GM23338 (cell line): ENCODE data around the gene TJAP1. TPM values are rescaled to one million over a fixed set of nuclear protein-coding genes. Genes with fewer than 3 reads are reported as not detected.
A peak's percentile ranks its signal among the peaks of the same experiment; 100 is the strongest.

Experiments
- ATAC-seq: fragments of 200-7000 bp; cut with Tn5 transposase; 3 replicates; pipeline ENCODE4 v1.9.1; 2020
- DNase-seq: peaks from one replicate; pipeline ENCODE4 v3.0.0-alpha.2; 2015; ENCODE audit warnings: low spot score
- H2AFZ ChIP-seq: fragments of 200-600 bp; sonication (generic); 2 replicates; pipeline ENCODE4 v1.8.0; 2016; ENCODE audit warnings: antibody characterized with exemption, mild to moderate bottlenecking, moderate library complexity
- H3F3A ChIP-seq: fragments of 200-600 bp; sonication (generic); replicated peaks from 2 replicates; pipeline ENCODE4 v1.8.0; 2017; ENCODE audit warnings: antibody characterized with exemption, mixed run types, low read depth
- H3K27ac ChIP-seq: fragments of 200-600 bp; sonication (generic); 2 replicates; pipeline ENCODE4 v1.6.1; 2016; ENCODE audit warnings: low read depth
- H3K27me3 ChIP-seq: fragments of 200-600 bp; sonication (generic); 2 replicates; pipeline ENCODE4 v1.8.0; 2016; ENCODE audit warnings: mild to moderate bottlenecking, mixed run types, moderate library complexity; ENCODE audit not compliant: insufficient read depth
- H3K36me3 ChIP-seq: fragments of 200-600 bp; sonication (generic); 2 replicates; pipeline ENCODE4 v1.8.0; 2016; ENCODE audit warnings: mild to moderate bottlenecking; ENCODE audit not compliant: insufficient read depth
- H3K4me1 ChIP-seq: fragments of 200-600 bp; sonication (generic); 2 replicates; pipeline ENCODE4 v1.8.0; 2016; ENCODE audit warnings: mild to moderate bottlenecking, moderate library complexity; ENCODE audit not compliant: insufficient read depth
- H3K4me2 ChIP-seq: fragments of 200-600 bp; sonication (generic); 2 replicates; pipeline ENCODE4 v1.7.1; 2017; ENCODE audit warnings: mixed run types
- H3K4me3 ChIP-seq: fragments of 200-600 bp; sonication (generic); 2 replicates; pipeline ENCODE4 v1.6.1; 2016; ENCODE audit warnings: mixed run types
- H3K79me2 ChIP-seq: fragments of 200-600 bp; sonication (generic); replicated peaks from 2 replicates; pipeline ENCODE4 v1.8.0; 2017; ENCODE audit warnings: mild to moderate bottlenecking; ENCODE audit not compliant: insufficient read depth
- H3K9me2 ChIP-seq: fragments of 200-600 bp; sonication (generic); 2 replicates; pipeline ENCODE4 v1.8.0; 2017; ENCODE audit not compliant: insufficient read depth
- H4K20me1 ChIP-seq: fragments of 200-600 bp; sonication (generic); replicated peaks from 2 replicates; pipeline ENCODE4 v1.8.0; 2017; ENCODE audit warnings: mild to moderate bottlenecking; ENCODE audit not compliant: insufficient read depth
- H3K27ac Mint-ChIP-seq: 2 replicates; pipeline ENCODE4 v1.8.0; 2020; ENCODE audit warnings: inconsistent platforms, mild to moderate bottlenecking, moderate library complexity, mixed read lengths
- H3K27me3 Mint-ChIP-seq: 3 replicates; pipeline ENCODE4 v1.8.0; 2022; ENCODE audit warnings: low read depth, mild to moderate bottlenecking, moderate library complexity, mixed read lengths, inconsistent platforms; ENCODE audit not compliant: insufficient read depth, poor library complexity
- H3K36me3 Mint-ChIP-seq: 3 replicates; pipeline ENCODE4 v1.8.0; 2021; ENCODE audit warnings: low read depth, mild to moderate bottlenecking, inconsistent platforms, moderate library complexity, mixed read lengths
- H3K4me1 Mint-ChIP-seq: 3 replicates; pipeline ENCODE4 v1.8.0; 2020; ENCODE audit warnings: mild to moderate bottlenecking, inconsistent platforms, mixed read lengths
- H3K4me3 Mint-ChIP-seq: 3 replicates; pipeline ENCODE4 v1.8.0; 2021; ENCODE audit warnings: moderate library complexity, mild to moderate bottlenecking, inconsistent platforms, mixed read lengths
- H3K9me3 Mint-ChIP-seq: 3 replicates; pipeline ENCODE4 v1.8.0; 2020; ENCODE audit warnings: moderate library complexity, mild to moderate bottlenecking, inconsistent platforms, mixed read lengths
- CREB1 ChIP-seq: fragments of 250-450 bp; sonication (Bioruptor Pico); IDR thresholded peaks from 2 replicates; pipeline ENCODE4 v1.5.0; 2020; ENCODE audit warnings: low read depth, mild to moderate bottlenecking, moderate library complexity
- POLR2AphosphoS5 ChIP-seq: IDR thresholded peaks from 2 replicates; pipeline ENCODE4 v1.6.1; 2016; ENCODE audit warnings: antibody characterized with exemption, low read depth
- STAT1 ChIP-seq: IDR thresholded peaks from one replicate; pipeline ENCODE4 v1.6.1; 2016; ENCODE audit warnings: antibody characterized with exemption; ENCODE audit not compliant: unreplicated experiment
- ZNF114 ChIP-seq: fragments of 250-450 bp; sonication (Bioruptor Pico); IDR thresholded peaks from 2 replicates; pipeline ENCODE4 v1.5.0; 2020; ENCODE audit warnings: mild to moderate bottlenecking, moderate library complexity
- ZNF331 ChIP-seq: fragments of 250-450 bp; sonication (Bioruptor Pico); IDR thresholded peaks from 2 replicates; pipeline ENCODE4 v1.5.0; 2020; ENCODE audit warnings: low read depth, mild to moderate bottlenecking, moderate library complexity
- ZNF462 ChIP-seq: fragments of 250-450 bp; sonication (Bioruptor Pico); IDR thresholded peaks from 2 replicates; pipeline ENCODE4 v1.5.0; 2020; ENCODE audit warnings: mild to moderate bottlenecking, moderate library complexity
- polyA plus RNA-seq: library from polyadenylated mRNA; unstranded; fragments of >200 nt; fragmentation: Nextera tagmentation; extraction: Ambion mirVana; gene quantifications from 2 replicates; pipeline ENCODE4 v1.2.1, GENCODE V29; 2016
- total RNA-seq: library from RNA; depleted of rRNA; stranded (reverse); fragments of >200 nt; shearing (Covaris generic); gene quantifications from 2 replicates; pipeline ENCODE4 v1.2.3, GENCODE V29; 2014
- TF ChIP-seq, protein P1 (sequence below): IDR thresholded peaks from 2 replicates; pipeline ENCODE4 v1.6.1; 2016; ENCODE audit warnings: antibody characterized with exemption

TJAP1 gene
- total and polyA plus RNA-seq, 2 experiments from 2014 or later, result 17.6 to 34.3 TPM

DNA sequence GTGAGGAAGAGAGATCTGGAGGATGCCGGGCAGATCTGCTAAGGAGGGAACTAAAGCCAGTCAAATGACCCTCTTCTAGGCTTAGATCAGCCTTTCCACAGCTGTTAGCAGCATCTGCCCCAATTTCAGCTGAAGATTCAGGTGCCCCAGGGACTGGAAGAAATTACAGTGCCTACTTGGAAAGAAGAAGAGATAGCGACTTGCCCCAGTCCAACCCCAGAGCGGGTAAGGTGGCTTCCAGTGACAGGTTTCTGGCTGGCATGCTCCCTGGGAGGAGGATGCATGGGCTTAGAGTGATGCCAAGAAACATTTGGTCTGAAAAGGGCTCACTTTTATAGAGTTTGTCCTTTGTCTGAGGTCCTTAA lies 620 bp downstream of the TJAP1 start:
- Histone ChIP-seq H3K36me3 (no peaks in the 10 kb centered on the region), H3K9me2 (no peaks in the 10 kb centered on the region), H2AFZ (peak overlapping the region; percentile 85; the same call in 1 of the 2 replicates), H3K27me3 (no peaks in the 10 kb centered on the region), H3K4me3 (peak overlapping the region; percentile 81), H4K20me1 (no peaks in the 10 kb centered on the region; the same call in 1 of the 2 replicates), H3K4me1 (peaks cover 45% of the 10 kb centered on the region), H3K4me2 (peak overlapping the region; percentile 97), H3K27ac (peak overlapping the region; percentile 70; the same call in 1 of the 2 replicates), H3F3A (no peaks in the 10 kb centered on the region), H3K79me2 (peaks cover 53% of the 10 kb centered on the region)
- Mint-ChIP-seq H3K36me3 (peaks cover under 1% of the 10 kb centered on the region; the same call in 1 of the 3 replicates), H3K27ac (peak overlapping the region; percentile 48), H3K4me3 (peak overlapping the region; percentile 88), H3K4me1 (peaks cover 45% of the 10 kb centered on the region), H3K27me3 (peaks cover 7% of the 10 kb centered on the region), H3K9me3 (no peaks in the 10 kb centered on the region)
- ATAC-seq (no peak), DNase-seq (no peak)
- TF ChIP-seq, protein P1, sequence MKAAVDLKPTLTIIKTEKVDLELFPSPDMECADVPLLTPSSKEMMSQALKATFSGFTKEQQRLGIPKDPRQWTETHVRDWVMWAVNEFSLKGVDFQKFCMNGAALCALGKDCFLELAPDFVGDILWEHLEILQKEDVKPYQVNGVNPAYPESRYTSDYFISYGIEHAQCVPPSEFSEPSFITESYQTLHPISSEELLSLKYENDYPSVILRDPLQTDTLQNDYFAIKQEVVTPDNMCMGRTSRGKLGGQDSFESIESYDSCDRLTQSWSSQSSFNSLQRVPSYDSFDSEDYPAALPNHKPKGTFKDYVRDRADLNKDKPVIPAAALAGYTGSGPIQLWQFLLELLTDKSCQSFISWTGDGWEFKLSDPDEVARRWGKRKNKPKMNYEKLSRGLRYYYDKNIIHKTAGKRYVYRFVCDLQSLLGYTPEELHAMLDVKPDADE, result no peak
- TF ChIP-seq ZNF331 (CRISPR knock-in tag), result no peak
- no peak for TF ChIP-seq ZNF114
- TF ChIP-seq STAT1, result no peak
- no peak for TF ChIP-seq CREB1
- TF ChIP-seq POLR2AphosphoS5, result no peak
- no peak for TF ChIP-seq ZNF462 (CRISPR knock-in tag)
